HEK293T (cell line): ENCODE results near the gene JMJD1C.

Source experiments
- BHLHE40 ChIP-seq: fragments of 450-650 bp; IDR thresholded peaks from 2 replicates; pipeline ENCODE4 v1.6.1; 2016; ENCODE audit warnings: mild to moderate bottlenecking, moderate library complexity, borderline replicate concordance
- ELF4 ChIP-seq: fragments of 450-650 bp; IDR thresholded peaks from 2 replicates; pipeline ENCODE4 v1.6.1; 2017; ENCODE audit warnings: antibody characterized with exemption
- FOXK2 ChIP-seq: fragments of 450-650 bp; IDR thresholded peaks from 2 replicates; pipeline ENCODE4 v1.6.1; 2016; ENCODE audit warnings: mild to moderate bottlenecking
- FOXM1 ChIP-seq: fragments of 450-650 bp; IDR thresholded peaks from 2 replicates; pipeline ENCODE4 v1.6.1; 2017; ENCODE audit warnings: mild to moderate bottlenecking, borderline replicate concordance
- HDGF ChIP-seq: fragments of 450-650 bp; IDR thresholded peaks from 2 replicates; pipeline ENCODE4 v1.6.1; 2017; ENCODE audit warnings: antibody characterized with exemption, borderline replicate concordance
- NFRKB ChIP-seq: fragments of 450-650 bp; IDR thresholded peaks from 2 replicates; pipeline ENCODE4 v1.6.1; 2016; ENCODE audit warnings: mild to moderate bottlenecking, moderate library complexity
- SP1 ChIP-seq: fragments of 450-650 bp; IDR thresholded peaks from 2 replicates; pipeline ENCODE4 v1.6.1; 2017
- SUZ12 ChIP-seq: fragments of 450-650 bp; IDR thresholded peaks from 2 replicates; pipeline ENCODE4 v1.6.1; 2016; ENCODE audit warnings: mild to moderate bottlenecking
- ZNF384 ChIP-seq: fragments of 450-650 bp; IDR thresholded peaks from 2 replicates; pipeline ENCODE4 v1.6.1; 2016
- TF ChIP-seq, protein P1 (sequence below): fragments of 450-650 bp; IDR thresholded peaks from 2 replicates; pipeline ENCODE4 v1.6.1; 2016

DNA sequence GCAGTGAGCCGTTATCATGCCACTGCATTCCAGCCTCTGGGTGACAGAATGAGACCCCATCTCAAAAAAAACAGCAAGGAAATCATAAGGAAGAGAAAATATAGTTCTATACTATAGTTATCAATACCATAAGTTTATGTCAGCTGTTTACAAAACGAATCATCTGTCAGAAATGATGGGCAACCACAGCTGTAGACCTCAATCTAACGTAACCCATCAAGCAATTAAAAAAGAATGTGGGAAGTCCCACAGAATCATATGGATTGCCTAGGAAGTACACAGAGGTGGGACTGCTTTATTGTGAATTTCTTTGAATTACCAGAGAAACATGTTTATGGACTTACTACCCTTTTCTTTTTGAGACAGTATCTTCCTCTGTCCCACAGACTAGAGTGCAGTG, 325.7 kb downstream of the JMJD1C start:
- TF ChIP-seq NFRKB (no peak), FOXM1 (no peak), BHLHE40 (no peak), SP1 (no peak), HDGF (no peak), ZNF384 (no peak), SUZ12 (no peak), ELF4 (no peak), FOXK2 (no peak)
- TF ChIP-seq, protein P1, sequence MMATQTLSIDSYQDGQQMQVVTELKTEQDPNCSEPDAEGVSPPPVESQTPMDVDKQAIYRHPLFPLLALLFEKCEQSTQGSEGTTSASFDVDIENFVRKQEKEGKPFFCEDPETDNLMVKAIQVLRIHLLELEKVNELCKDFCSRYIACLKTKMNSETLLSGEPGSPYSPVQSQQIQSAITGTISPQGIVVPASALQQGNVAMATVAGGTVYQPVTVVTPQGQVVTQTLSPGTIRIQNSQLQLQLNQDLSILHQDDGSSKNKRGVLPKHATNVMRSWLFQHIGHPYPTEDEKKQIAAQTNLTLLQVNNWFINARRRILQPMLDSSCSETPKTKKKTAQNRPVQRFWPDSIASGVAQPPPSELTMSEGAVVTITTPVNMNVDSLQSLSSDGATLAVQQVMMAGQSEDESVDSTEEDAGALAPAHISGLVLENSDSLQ = no peak
